Kidney capillary endothelial cell (primary cell): ENCODE data around the gene ANXA9.

ENCODE experiments used
- DNase-seq: peaks from one replicate; pipeline ENCODE4 v3.0.0-alpha.2; 2018; ENCODE audit warnings: low spot score

Gene ANXA9

GRCh38 chr1:150981805-150982712 is at the start of gene ANXA9:
Gene ANXA9, plus strand, starts transcription at chr1:150982292. Its CDS starts 814 bp downstream, at chr1:150983106.
- no peak for DNase-seq

GRCh38 chr1:150944856-150945255 is 37.2 kb upstream of the ANXA9 start:
- DNase-seq: no peak

- no peak for DNase-seq
These were observed 27.4 kb upstream of the ANXA9 start for GRCh38 chr1:150954708-150955107.

- DNase-seq: no peak
These were observed 26.8 kb upstream of the ANXA9 start for GRCh38 chr1:150955280-150955679.

- no peak for DNase-seq
These were observed 24.4 kb upstream of the ANXA9 start for GRCh38 chr1:150957666-150958065.

- DNase-seq: no peak
These were observed 21.4 kb upstream of the ANXA9 start for GRCh38 chr1:150960646-150961045.

- DNase-seq: no peak
These were observed 20.3 kb upstream of the ANXA9 start for GRCh38 chr1:150961756-150962155.

GRCh38 chr1:150963321-150964163 is 18.6 kb upstream of the ANXA9 start:
- no peak for DNase-seq

- DNase-seq: no peak
These were observed 18.0 kb upstream of the ANXA9 start for GRCh38 chr1:150964164-150964489.

GRCh38 chr1:150965605-150966004 is 16.5 kb upstream of the ANXA9 start:
- DNase-seq: no peak

- DNase-seq: no peak
These were observed 16.1 kb upstream of the ANXA9 start for GRCh38 chr1:150966011-150966410.

GRCh38 chr1:150967936-150968335 is 14.2 kb upstream of the ANXA9 start:
- DNase-seq: no peak

- no peak for DNase-seq
These were observed 13.6 kb upstream of the ANXA9 start for GRCh38 chr1:150968491-150968890.

GRCh38 chr1:150969626-150970025 is 12.5 kb upstream of the ANXA9 start:
- no peak for DNase-seq

GRCh38 chr1:150970808-150971582 is 11.1 kb upstream of the ANXA9 start:
- no peak for DNase-seq

GRCh38 chr1:150971583-150972416 is 10.3 kb upstream of the ANXA9 start:
- no peak for DNase-seq

GRCh38 chr1:150972417-150972940 is 9.6 kb upstream of the ANXA9 start:
- DNase-seq: no peak

GRCh38 chr1:150973258-150973835 is 8.7 kb upstream of the ANXA9 start:
- DNase-seq: no peak

GRCh38 chr1:150973836-150974579 is 8.1 kb upstream of the ANXA9 start:
- DNase-seq: no peak
